Adipose tissue (tissue), 3 donors: ENCODE results near the gene ZNF808. TPM values are rescaled to one million over a fixed set of nuclear protein-coding genes. Genes with fewer than 3 reads are reported as not detected.
A peak's percentile ranks its signal among the peaks of the same experiment; 100 is the strongest.
"Not testable (repeated sequence)": the region's sequence is repeated elsewhere in the genome, so short reads cannot be mapped to it uniquely, and the experiment has no call there.

ENCODE experiments used
- H3K27ac ChIP-seq: one replicate; pipeline ENCODE4 v1.5.1; 2013; ENCODE audit warnings: low read depth, low read length
- WGBS, 3 donors: extraction: QIAGEN DNeasy Blood & Tissue Kit; methylation state at CpG; one replicate each; pipeline ENCODE4 v1.1.7; 2013; 5-methylcytosine and 5-hydroxymethylcytosine counted together
- polyA plus RNA-seq, 3 donors: library from polyadenylated mRNA; stranded (reverse); fragments of 200-250 nt; gene quantifications; one replicate each; pipeline ENCODE4 v1.2.3, GENCODE V29; 2013
- donor health status: healthy with polysubstance abuse.
- donor health status: Bipolar disorder and iron deficiency.
- donor health status: healthy.

Gene ZNF808
- polyA plus RNA-seq: 1 to 10 TPM; 1.8 to 2.6 (median 2.5) TPM

GRCh38 chr19:52527134-52527955 is at the start of gene ZNF808:
Gene ZNF808 (plus strand): TSS chr19:52527668. CDS start chr19:52543285, 15,617 bp downstream.
- peak within 1 kb of the TSS; percentile 53 for H3K27ac ChIP-seq
- WGBS, 3 donors: 0 to 1% (median 0%) methylated on average over 52 to 54 of the region's 54 CpGs

- H3K27ac ChIP-seq: not testable (repeated sequence)
- 42 to 48% (median 45%) methylated on average over 6 to 7 of the region's 7 CpGs for WGBS, 3 donors
These were observed 43.2 kb upstream of the ZNF808 start for GRCh38 chr19:52484111-52484743.

GRCh38 chr19:52485064-52485463 is 42.4 kb upstream of the ZNF808 start:
- 31 to 55% (median 49%) methylated on average over 7 of the region's 7 CpGs for WGBS, 3 donors
- not testable (repeated sequence) for H3K27ac ChIP-seq

DNA sequence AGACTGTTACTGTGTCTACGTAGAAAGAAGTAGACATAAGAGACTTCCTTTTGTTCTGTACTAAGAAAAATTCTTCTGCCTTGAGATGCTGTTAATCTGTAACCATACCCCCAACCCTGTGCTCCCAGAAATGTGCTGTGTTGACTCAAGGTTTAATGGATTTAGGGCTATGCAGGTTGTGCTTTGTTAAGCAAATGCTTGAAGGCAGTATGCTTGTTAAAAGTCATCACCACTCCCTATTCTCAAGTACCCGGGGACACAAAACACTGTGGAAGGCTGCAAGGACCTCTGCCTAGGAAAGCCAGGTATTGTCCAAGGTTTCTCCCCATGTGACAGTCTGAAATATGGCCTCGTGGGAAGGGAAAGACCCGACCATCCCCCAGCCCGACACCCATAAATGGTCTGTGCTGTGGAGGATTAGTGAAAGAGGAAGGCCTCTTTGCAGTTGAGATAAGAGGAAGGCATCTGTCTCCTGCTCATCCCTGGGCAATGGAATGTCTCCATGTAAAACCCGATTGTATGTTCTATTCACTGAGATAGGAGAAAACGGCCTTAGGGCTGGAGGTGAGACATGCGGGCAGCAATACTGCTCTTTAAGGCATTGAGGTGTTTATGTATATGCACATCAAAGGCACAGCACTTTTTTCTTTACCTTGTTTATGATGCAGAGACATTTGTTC is 41.8 kb upstream of the ZNF808 start:
- WGBS, 3 donors: 5 to 13% (median 9%) methylated on average over 8 of the region's 8 CpGs

DNA sequence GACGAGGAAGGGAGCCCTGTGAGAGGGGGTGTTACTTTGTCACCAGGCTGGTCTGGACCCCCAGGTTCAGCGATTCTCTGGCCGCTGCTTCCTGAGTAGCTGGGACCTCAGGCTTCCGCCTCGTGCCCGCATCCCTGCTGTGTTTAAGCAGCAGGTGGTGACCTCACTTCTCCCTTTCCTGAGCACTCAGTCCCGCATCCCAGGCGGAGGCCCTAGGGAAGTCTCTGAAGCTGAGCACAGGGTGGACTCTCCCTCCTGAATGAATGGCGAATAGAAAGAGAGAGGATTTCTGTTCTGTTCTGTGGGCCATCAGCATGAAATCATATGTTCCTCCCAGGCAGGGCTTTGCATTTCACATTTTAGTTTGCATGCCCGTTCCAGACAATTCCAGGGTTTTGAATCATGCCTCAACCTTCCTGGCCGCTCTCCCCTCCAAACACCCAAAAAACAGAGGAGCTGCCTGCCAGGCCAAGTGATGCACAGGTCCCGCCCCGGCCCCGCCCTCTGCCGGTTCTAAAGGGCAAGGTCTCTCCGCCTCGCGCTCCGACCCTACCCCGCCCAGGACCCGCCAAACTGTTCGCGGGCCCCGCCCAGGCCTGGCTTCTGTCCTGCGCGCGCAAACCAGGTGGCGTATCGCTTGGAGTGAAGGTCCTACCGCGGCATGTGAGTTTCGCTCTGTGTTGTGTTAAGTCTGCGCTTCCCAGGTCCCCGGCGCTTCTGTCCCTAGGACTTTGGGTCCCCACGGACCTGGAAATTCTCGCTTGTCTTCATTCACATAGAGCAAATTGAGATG is 35.1 kb upstream of the ZNF808 start:
- 21 to 36% (median 30%) methylated on average over 36 to 37 of the region's 37 CpGs for WGBS, 3 donors
- no peak overlapping the region for H3K27ac ChIP-seq

More for the DNA sequence above, 41.8 kb upstream of the ZNF808 start:
- not testable (repeated sequence) for H3K27ac ChIP-seq

- 5 to 18% (median 11%) methylated on average over 28 of the region's 28 CpGs for WGBS, 3 donors
- no peak overlapping the region for H3K27ac ChIP-seq
These were observed 34.4 kb upstream of the ZNF808 start for GRCh38 chr19:52492994-52493470.

GRCh38 chr19:52494518-52494917 is 33.0 kb upstream of the ZNF808 start:
- H3K27ac ChIP-seq: no peak overlapping the region
- WGBS, 3 donors: 90 to 93% (median 91%) methylated on average over 3 of the region's 3 CpGs

DNA sequence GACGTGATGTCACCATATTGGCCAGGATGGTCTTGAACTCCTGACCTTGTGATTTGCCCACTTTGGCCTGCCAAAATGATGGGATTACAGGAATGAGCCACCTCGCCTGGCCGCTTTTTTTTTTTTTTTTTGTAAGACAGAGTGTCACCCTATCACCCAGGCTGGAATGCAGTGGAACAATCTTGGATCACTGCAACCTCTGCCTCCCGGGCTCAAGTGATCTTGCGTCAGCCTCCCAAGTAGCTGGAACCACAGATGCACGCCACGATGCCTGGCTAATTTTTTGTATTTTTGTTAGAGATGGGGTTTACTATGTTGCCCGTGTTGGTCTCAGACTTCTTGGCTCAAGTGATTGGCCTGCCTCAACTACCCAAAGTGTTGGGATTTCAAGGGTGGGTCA is 28.9 kb upstream of the ZNF808 start:
- 86 to 94% (median 93%) methylated on average over 8 of the region's 8 CpGs for WGBS, 3 donors
- H3K27ac ChIP-seq: no peak overlapping the region

- WGBS, 3 donors: 25 to 48% (median 46%) methylated on average over 3 of the region's 3 CpGs
- H3K27ac ChIP-seq: not testable (repeated sequence)
These were observed 27.0 kb upstream of the ZNF808 start for GRCh38 chr19:52500474-52500873.

GRCh38 chr19:52500991-52501390 is 26.5 kb upstream of the ZNF808 start:
- H3K27ac ChIP-seq: not testable (repeated sequence)
- WGBS, 3 donors: 78 to 94% (median 79%) methylated on average over 12 of the region's 12 CpGs

DNA sequence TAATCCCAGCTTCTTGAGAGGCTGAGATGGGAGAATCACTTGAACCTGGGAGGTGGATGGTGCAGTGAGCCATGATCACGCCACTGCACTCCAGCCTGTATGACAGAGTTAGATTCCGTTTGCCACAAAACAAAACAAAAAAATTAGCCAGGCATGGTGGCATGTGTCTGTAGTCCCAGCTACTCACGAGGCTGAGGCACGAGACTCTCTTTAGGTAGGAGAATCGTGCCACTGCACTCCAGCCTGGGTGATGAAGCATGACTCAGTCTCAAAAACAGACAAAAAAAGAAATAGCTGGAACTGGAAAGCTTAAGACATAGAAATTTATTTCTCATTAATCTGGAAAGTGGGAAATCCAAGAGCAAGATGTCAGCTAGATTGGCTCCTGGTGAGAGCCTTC is 20.2 kb upstream of the ZNF808 start:
- WGBS, 3 donors: 91 to 98% (median 92%) methylated on average over 5 of the region's 5 CpGs
- H3K27ac ChIP-seq: no peak overlapping the region

- 75 to 94% (median 90%) methylated on average over 5 of the region's 5 CpGs for WGBS, 3 donors
- H3K27ac ChIP-seq: no peak overlapping the region
These were observed 11.3 kb upstream of the ZNF808 start for GRCh38 chr19:52516191-52516590.

DNA sequence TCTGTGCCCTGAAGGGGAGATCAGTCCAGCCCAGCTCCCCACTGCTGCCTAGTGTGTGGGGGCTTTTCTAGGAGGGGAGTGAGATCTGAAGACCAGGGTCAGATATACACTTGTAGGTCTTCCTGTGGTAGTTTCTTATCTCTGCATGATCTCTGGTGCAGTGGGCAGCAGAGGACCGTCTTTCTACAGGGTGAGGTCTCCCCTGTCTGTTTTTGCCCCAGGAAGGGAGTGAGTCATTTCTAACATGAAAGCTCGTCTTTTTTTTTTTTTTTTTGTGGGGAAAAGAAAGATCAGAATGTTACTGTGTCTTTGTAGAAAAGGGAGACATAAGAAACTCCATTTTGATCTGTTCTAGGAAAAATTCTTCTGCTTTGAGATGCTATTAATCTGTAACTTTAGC is 8.8 kb upstream of the ZNF808 start:
- 6 to 35% (median 22%) methylated on average over 2 of the region's 2 CpGs for WGBS, 3 donors
- H3K27ac ChIP-seq: no peak overlapping the region

DNA sequence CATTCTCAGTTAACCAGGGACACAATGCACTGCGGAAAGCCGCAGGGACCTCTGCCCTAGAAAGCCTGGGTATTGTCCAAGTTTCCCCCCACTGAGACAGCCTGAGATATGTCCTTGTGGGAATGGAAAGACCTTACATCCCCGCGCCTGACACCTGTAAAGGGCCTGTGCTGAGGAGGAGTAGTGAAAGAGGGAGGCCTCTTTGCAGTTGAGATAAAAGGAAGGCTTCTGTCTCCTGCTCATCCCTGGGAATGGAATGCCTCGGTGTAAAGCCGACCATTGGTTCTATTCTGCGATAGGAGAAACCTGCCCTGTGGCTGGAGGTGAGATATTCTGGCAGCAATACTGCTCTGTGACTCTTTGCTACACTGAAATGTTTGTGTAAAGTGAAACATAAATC is 8.3 kb upstream of the ZNF808 start:
- not testable (repeated sequence) for H3K27ac ChIP-seq
- 20 to 56% (median 50%) methylated on average over 5 to 7 of the region's 7 CpGs for WGBS, 3 donors

DNA sequence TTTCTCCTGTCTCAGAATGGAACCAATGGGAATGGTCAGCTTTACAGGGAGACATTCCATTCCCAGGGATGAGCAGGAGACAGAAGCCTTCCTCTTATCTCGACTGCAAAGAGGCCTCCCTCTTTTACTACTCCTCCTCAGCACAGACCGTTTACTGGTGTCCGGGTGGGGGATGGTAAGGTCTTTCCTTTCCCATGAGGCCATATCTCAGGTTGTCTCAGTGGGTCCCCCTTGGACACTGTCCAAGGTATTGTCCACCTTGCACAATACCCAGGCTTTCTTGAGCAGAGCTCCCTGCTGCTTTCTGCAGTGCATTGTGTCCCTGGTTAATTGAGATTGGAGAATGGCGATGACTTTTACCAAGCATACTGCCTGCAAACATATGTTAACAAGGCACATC is 7.5 kb upstream of the ZNF808 start:
- 29 to 36% (median 29%) methylated on average over 4 of the region's 4 CpGs for WGBS, 3 donors
- H3K27ac ChIP-seq: no peak overlapping the region

GRCh38 chr19:52522551-52522950 is 4.9 kb upstream of the ZNF808 start:
- no peak overlapping the region for H3K27ac ChIP-seq
- WGBS, 3 donors: 73 to 86% (median 86%) methylated on average over 14 of the region's 14 CpGs

- no peak overlapping the region for H3K27ac ChIP-seq
- WGBS, 3 donors: 87 to 94% (median 90%) methylated on average over 20 of the region's 20 CpGs
These were observed 3.4 kb upstream of the ZNF808 start for GRCh38 chr19:52524086-52524485.

GRCh38 chr19:52527956-52528351 is 486 bp downstream of the ZNF808 start:
- H3K27ac ChIP-seq: peak overlapping the region; percentile 53
- 2 to 3% (median 2%) methylated on average over 25 of the region's 25 CpGs for WGBS, 3 donors
